SK-N-SH (cell line): Measurements from ENCODE around the gene CDHR2.

Experiments used
- EZH2phosphoT487 ChIP-seq: fragments of 200-600 bp; sonication (generic); IDR thresholded peaks from 2 replicates; pipeline ENCODE4 v1.6.1; 2017; ENCODE audit warnings: low read depth, mixed run types, mild to moderate bottlenecking, antibody characterized with exemption, moderate library complexity, borderline replicate concordance
- MEF2A ChIP-seq: IDR thresholded peaks from 2 replicates; pipeline ENCODE4 v1.4.0; 2012; ENCODE audit warnings: low read depth, borderline replicate concordance
- RAD21 ChIP-seq: IDR thresholded peaks from 2 replicates; pipeline ENCODE4 v1.6.1; 2012; ENCODE audit warnings: mild to moderate bottlenecking, low read length
- TF ChIP-seq, protein P1 (sequence below): fragments of 200-600 bp; sonication (generic); IDR thresholded peaks from 2 replicates; pipeline ENCODE4 v1.6.1; 2017; ENCODE audit warnings: antibody characterized with exemption, mild to moderate bottlenecking, moderate library complexity
- TF ChIP-seq, protein P2 (sequence below): IDR thresholded peaks from 2 replicates; pipeline ENCODE4 v1.4.0; 2012; ENCODE audit warnings: low read depth
- TF ChIP-seq, protein P3 (sequence below): IDR thresholded peaks from 2 replicates; pipeline ENCODE4 v1.6.1; 2012; ENCODE audit warnings: mild to moderate bottlenecking, low read depth, low read length, moderate library complexity
- TF ChIP-seq, protein P4 (sequence below): IDR thresholded peaks from 2 replicates; pipeline ENCODE4 v1.4.0; 2012; ENCODE audit warnings: low read depth, borderline replicate concordance
- TF ChIP-seq, protein P5 (sequence below): IDR thresholded peaks from 2 replicates; pipeline ENCODE4; 2012
- TF ChIP-seq, protein P6 (sequence below): fragments of 150-350 bp; IDR thresholded peaks from 2 replicates; pipeline ENCODE4 v1.6.1; 2017; ENCODE audit warnings: antibody characterized with exemption, low read length, low read depth, borderline replicate concordance

DNA sequence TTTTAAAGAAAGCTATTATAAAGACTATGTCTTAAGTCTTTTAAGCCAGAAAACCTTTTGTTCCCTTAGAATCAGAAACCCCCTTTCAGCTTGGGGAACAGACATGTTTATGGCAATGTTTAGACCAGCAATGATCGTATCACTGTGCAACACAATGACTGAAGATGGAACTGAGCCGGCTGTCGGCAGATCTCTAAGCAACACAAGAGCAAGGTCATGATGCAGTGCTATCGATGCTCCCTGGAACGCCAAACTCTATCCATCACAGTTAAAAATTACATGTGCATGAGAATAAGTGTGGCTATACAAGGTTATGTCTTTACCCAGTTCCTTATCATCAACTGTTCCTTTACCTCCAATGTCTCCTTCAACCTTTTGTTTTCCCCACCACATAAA, 10.2 kb upstream of the CDHR2 start:
- TF ChIP-seq RAD21 (no peak), EZH2phosphoT487 (no peak), MEF2A (no peak)
- TF ChIP-seq, protein P1, sequence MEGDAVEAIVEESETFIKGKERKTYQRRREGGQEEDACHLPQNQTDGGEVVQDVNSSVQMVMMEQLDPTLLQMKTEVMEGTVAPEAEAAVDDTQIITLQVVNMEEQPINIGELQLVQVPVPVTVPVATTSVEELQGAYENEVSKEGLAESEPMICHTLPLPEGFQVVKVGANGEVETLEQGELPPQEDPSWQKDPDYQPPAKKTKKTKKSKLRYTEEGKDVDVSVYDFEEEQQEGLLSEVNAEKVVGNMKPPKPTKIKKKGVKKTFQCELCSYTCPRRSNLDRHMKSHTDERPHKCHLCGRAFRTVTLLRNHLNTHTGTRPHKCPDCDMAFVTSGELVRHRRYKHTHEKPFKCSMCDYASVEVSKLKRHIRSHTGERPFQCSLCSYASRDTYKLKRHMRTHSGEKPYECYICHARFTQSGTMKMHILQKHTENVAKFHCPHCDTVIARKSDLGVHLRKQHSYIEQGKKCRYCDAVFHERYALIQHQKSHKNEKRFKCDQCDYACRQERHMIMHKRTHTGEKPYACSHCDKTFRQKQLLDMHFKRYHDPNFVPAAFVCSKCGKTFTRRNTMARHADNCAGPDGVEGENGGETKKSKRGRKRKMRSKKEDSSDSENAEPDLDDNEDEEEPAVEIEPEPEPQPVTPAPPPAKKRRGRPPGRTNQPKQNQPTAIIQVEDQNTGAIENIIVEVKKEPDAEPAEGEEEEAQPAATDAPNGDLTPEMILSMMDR: no peak
- TF ChIP-seq, protein P2, sequence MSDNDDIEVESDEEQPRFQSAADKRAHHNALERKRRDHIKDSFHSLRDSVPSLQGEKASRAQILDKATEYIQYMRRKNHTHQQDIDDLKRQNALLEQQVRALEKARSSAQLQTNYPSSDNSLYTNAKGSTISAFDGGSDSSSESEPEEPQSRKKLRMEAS: no peak
- TF ChIP-seq, protein P3, sequence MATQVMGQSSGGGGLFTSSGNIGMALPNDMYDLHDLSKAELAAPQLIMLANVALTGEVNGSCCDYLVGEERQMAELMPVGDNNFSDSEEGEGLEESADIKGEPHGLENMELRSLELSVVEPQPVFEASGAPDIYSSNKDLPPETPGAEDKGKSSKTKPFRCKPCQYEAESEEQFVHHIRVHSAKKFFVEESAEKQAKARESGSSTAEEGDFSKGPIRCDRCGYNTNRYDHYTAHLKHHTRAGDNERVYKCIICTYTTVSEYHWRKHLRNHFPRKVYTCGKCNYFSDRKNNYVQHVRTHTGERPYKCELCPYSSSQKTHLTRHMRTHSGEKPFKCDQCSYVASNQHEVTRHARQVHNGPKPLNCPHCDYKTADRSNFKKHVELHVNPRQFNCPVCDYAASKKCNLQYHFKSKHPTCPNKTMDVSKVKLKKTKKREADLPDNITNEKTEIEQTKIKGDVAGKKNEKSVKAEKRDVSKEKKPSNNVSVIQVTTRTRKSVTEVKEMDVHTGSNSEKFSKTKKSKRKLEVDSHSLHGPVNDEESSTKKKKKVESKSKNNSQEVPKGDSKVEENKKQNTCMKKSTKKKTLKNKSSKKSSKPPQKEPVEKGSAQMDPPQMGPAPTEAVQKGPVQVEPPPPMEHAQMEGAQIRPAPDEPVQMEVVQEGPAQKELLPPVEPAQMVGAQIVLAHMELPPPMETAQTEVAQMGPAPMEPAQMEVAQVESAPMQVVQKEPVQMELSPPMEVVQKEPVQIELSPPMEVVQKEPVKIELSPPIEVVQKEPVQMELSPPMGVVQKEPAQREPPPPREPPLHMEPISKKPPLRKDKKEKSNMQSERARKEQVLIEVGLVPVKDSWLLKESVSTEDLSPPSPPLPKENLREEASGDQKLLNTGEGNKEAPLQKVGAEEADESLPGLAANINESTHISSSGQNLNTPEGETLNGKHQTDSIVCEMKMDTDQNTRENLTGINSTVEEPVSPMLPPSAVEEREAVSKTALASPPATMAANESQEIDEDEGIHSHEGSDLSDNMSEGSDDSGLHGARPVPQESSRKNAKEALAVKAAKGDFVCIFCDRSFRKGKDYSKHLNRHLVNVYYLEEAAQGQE: no peak
- TF ChIP-seq, protein P4, sequence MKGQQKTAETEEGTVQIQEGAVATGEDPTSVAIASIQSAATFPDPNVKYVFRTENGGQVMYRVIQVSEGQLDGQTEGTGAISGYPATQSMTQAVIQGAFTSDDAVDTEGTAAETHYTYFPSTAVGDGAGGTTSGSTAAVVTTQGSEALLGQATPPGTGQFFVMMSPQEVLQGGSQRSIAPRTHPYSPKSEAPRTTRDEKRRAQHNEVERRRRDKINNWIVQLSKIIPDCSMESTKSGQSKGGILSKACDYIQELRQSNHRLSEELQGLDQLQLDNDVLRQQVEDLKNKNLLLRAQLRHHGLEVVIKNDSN: no peak
- TF ChIP-seq, protein P5, sequence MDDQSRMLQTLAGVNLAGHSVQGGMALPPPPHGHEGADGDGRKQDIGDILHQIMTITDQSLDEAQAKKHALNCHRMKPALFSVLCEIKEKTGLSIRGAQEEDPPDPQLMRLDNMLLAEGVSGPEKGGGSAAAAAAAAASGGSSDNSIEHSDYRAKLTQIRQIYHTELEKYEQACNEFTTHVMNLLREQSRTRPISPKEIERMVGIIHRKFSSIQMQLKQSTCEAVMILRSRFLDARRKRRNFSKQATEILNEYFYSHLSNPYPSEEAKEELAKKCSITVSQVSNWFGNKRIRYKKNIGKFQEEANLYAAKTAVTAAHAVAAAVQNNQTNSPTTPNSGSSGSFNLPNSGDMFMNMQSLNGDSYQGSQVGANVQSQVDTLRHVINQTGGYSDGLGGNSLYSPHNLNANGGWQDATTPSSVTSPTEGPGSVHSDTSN: no peak
- TF ChIP-seq, protein P6, sequence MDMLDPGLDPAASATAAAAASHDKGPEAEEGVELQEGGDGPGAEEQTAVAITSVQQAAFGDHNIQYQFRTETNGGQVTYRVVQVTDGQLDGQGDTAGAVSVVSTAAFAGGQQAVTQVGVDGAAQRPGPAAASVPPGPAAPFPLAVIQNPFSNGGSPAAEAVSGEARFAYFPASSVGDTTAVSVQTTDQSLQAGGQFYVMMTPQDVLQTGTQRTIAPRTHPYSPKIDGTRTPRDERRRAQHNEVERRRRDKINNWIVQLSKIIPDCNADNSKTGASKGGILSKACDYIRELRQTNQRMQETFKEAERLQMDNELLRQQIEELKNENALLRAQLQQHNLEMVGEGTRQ: no peak
